Progenitor cell of endocrine pancreas (in vitro differentiated cells): ENCODE data around the gene GPR55. TPM values are rescaled to one million over a fixed set of nuclear protein-coding genes. Genes with fewer than 3 reads are reported as not detected.

Experiments
- DNase-seq: peaks from one replicate; pipeline ENCODE4 v3.0.0; 2021; ENCODE audit warnings: low spot score; ENCODE audit not compliant: unreplicated experiment
- H3K27ac Mint-ChIP-seq: 2 replicates; pipeline ENCODE4 v1.8.0; 2021; ENCODE audit warnings: mild to moderate bottlenecking, moderate library complexity, mixed read lengths
- H3K27me3 Mint-ChIP-seq: 2 replicates; pipeline ENCODE4 v1.8.0; 2021; ENCODE audit warnings: mixed read lengths
- H3K36me3 Mint-ChIP-seq: 2 replicates; pipeline ENCODE4 v1.8.0; 2022; ENCODE audit warnings: mixed read lengths; ENCODE audit not compliant: insufficient read depth
- H3K4me1 Mint-ChIP-seq: 2 replicates; pipeline ENCODE4 v1.8.0; 2021; ENCODE audit warnings: low read depth, mixed read lengths
- H3K4me3 Mint-ChIP-seq: 2 replicates; pipeline ENCODE4 v1.8.0; 2021; ENCODE audit warnings: low read depth, mild to moderate bottlenecking, moderate library complexity, mixed read lengths
- H3K9me3 Mint-ChIP-seq: 2 replicates; pipeline ENCODE4 v1.8.0; 2021; ENCODE audit warnings: low read depth, mixed read lengths
- CTCF ChIP-seq: fragments of 200-600 bp; sonication (generic); IDR thresholded peaks from one replicate; pipeline ENCODE4 v1.5.0; 2021; ENCODE audit warnings: antibody characterized with exemption, mild to moderate bottlenecking; ENCODE audit not compliant: unreplicated experiment
- total RNA-seq: library from RNA; stranded (reverse); gene quantifications from 2 replicates; pipeline ENCODE4 v1.2.1, GENCODE V29; 2021

The GPR55 gene
- total RNA-seq, 1 donor from 2014 or later = not detected

- no peaks in the 10 kb centered on the region for H3K4me1 Mint-ChIP-seq
- H3K27ac Mint-ChIP-seq = no peak overlapping the region
- H3K4me3 Mint-ChIP-seq = no peak overlapping the region
- no peak for DNase-seq
- no peak for TF ChIP-seq CTCF
- H3K9me3 Mint-ChIP-seq = no peaks in the 10 kb centered on the region
- H3K36me3 Mint-ChIP-seq = peaks cover 20% of the 10 kb centered on the region
- H3K27me3 Mint-ChIP-seq = no peaks in the 10 kb centered on the region
Measured at GRCh38 chr2:230877759-230878598, 47.1 kb downstream of the GPR55 start.

DNA sequence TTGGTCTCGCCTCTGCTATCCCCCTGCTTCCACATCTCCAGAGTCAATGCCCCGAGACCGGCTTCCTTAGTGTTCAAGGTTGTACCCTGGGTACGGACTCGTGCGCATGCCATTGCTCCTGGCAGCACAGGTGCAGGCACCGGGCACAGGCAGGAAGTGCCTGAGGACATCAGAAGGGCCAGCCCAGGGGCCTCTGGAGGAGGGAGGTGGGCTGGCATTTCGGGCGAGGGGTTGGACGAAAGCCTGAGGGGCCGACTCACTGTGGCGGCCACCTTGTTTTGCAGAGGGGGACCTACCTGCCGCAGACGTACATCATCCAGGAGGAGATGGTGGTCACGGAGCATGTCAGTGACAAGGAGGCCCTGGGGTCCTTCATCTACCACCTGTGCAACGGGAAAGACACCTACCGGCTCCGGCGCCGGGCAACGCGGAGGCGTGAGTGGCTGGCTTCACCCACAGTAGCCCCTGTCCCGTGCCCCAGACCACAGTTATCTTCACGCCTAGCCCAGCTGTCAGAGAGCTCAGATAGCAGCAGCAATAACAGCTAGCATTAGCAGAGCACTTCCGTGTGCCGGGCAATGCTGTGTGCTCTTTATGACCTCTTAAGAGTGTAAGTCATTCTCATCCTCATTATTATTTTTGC lies 47.8 kb downstream of the GPR55 start:
- no peak for DNase-seq
- H3K27me3 Mint-ChIP-seq = no peaks in the 10 kb centered on the region
- H3K36me3 Mint-ChIP-seq = peaks cover 20% of the 10 kb centered on the region
- no peak overlapping the region for H3K27ac Mint-ChIP-seq
- H3K4me1 Mint-ChIP-seq = no peaks in the 10 kb centered on the region
- no peak overlapping the region for H3K4me3 Mint-ChIP-seq
- no peak for TF ChIP-seq CTCF
- H3K9me3 Mint-ChIP-seq = no peaks in the 10 kb centered on the region

DNA sequence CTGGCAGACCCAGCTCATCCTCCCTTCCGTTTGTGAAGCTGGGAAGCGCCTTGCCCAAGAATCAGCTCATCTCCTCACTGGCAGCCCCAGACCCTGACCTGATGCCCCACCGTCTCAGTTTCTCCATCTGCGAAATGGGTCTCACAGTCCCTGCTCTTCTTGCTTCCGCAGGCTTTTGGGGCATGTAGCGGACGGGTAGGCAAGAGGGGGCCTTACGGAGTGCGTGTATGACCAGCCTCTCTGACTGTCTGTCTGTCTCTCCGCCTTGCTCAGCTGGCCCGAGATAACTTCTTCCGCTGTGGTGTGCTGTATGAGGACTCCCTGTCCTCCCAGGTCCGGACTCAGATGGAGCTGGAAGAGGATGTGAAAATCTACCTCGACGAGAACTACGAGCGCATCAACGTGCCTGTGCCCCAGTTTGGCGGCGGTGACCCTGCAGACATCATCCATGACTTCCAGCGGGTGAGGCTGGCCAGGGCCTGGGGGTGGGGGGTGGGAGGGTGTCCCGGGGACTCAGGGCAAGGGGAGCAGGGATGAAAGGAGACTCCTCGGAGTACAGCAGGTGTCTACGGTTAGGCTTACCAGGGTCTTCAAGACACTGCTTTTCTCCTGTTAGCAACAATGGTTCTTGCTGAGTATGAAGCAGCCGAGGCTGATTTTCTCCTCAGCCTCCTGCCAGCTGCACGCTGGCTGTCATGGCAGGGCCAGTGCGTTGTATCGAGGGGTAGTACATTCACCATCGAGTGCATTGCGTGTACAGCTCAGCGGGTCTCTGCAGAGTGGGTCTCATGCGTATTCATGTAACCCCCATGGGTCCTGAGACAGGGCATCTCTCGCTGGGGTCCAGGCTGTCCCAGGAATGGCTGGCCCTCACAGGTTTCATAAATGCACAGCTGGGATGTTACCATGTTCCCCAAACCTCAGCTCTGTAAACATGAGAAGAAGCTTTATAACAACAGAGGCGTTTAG lies 49.4 kb downstream of the GPR55 start:
- Mint-ChIP-seq H3K27me3 (no peaks in the 10 kb centered on the region), H3K4me3 (no peak overlapping the region), H3K9me3 (no peaks in the 10 kb centered on the region), H3K4me1 (peaks cover 8% of the 10 kb centered on the region), H3K27ac (no peak overlapping the region), H3K36me3 (peaks cover 16% of the 10 kb centered on the region)
- TF ChIP-seq CTCF = no peak
- DNase-seq = no peak

DNA sequence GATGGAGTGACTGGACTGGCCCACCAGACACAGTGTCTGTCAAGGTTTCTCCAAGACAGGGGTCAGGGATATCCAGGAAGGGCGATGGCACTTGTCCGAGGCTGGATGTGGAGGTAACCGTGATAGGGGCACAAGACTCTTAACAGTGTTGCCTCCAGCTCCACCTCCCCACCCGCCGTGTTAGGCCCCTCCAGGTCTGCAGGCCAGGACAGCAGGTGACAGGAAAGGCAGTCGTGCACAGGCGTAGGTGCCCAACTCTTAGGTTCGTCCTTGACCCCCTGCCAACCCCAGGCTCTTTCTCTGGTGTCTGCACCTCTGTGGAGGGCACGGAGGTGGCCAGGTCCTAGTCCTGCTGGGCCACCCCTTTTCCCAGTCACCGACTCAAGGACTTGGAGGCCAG lies 50.2 kb downstream of the GPR55 start:
- Mint-ChIP-seq H3K36me3 (peaks cover 14% of the 10 kb centered on the region), H3K4me3 (no peak overlapping the region), H3K4me1 (peaks cover 15% of the 10 kb centered on the region), H3K9me3 (no peaks in the 10 kb centered on the region), H3K27ac (no peak overlapping the region), H3K27me3 (no peaks in the 10 kb centered on the region)
- DNase-seq = no peak
- TF ChIP-seq CTCF = no peak

GRCh38 chr2:230874456-230874855 lies 50.6 kb downstream of the GPR55 start:
- TF ChIP-seq CTCF = no peak
- DNase-seq = no peak
- Mint-ChIP-seq H3K4me3 (no peak overlapping the region), H3K36me3 (peaks cover 12% of the 10 kb centered on the region), H3K9me3 (no peaks in the 10 kb centered on the region), H3K4me1 (peaks cover 18% of the 10 kb centered on the region), H3K27me3 (no peaks in the 10 kb centered on the region), H3K27ac (no peak overlapping the region)
